SK-N-SH (cell line): ENCODE measurements around the gene CFAP70. TPM values are rescaled to one million over a fixed set of nuclear protein-coding genes. Genes with fewer than 3 reads are reported as not detected.

ENCODE experiments used
- CTCF ChIA-PET: fragments of 300-600, 350-600 bp; formaldehyde crosslinking; extraction: SDS; loops from one replicate; lab custom pipeline; 2021; lab: Yijun Ruan, JAX
- POLR2A ChIA-PET: fragments of 350-600 bp; sonication (Branson Sonifier 250); formaldehyde crosslinking; extraction: SDS; loops from one replicate; lab custom pipeline; 2020; ENCODE audit warnings: antibody characterized with exemption, inconsistent platforms; lab: Yijun Ruan, JAX
- DNase-seq: peaks from one replicate; pipeline ENCODE4 v3.0.0; 2012
- H2AFZ ChIP-seq: fragments of 200-600 bp; sonication (generic); 2 replicates; pipeline ENCODE4 v1.8.1; 2016; ENCODE audit warnings: antibody characterized with exemption, mild to moderate bottlenecking, low read depth
- H3F3A ChIP-seq: fragments of 200-600 bp; sonication (generic); replicated peaks from 2 replicates; pipeline ENCODE3; 2016; ENCODE audit warnings: antibody characterized with exemption, mild to moderate bottlenecking; ENCODE audit not compliant: insufficient read depth
- H3K27ac ChIP-seq, 2 experiments: fragments of 200-500 bp in 1 of 2; fragments of 200-600 bp in 1 of 2; sonication (Bioruptor generic) in 1 of 2; sonication (generic), shearing (Covaris generic) in 1 of 2; 2 replicates each; pipeline versions ENCODE4 v1.5.1 to v1.6.1; 2014 to 2016; ENCODE audit warnings: low read depth in 2 of 2, inconsistent platforms in 1 of 2, low read length in 1 of 2, mild to moderate bottlenecking in 1 of 2, mixed read lengths in 1 of 2
- H3K27me3 ChIP-seq: fragments of 200-600 bp; sonication (generic), shearing (Covaris generic); 2 replicates; pipeline ENCODE4 v1.6.1; 2016; ENCODE audit warnings: mixed run types; ENCODE audit not compliant: insufficient read depth
- H3K36me3 ChIP-seq, 2 experiments: fragments of 200-500 bp in 1 of 2; fragments of 200-600 bp in 1 of 2; sonication (Bioruptor generic) in 1 of 2; sonication (generic) in 1 of 2; replicated peaks in 1 of 2; 2 replicates each; pipeline versions ENCODE3 to v1.5.1; 2014 to 2016; ENCODE audit warnings: low read length in 1 of 2, mild to moderate bottlenecking in 1 of 2; ENCODE audit not compliant: insufficient read depth in 2 of 2, control insufficient read depth in 1 of 2
- H3K4me1 ChIP-seq, 2 experiments: fragments of 200-500 bp in 1 of 2; fragments of 200-600 bp in 1 of 2; sonication (Bioruptor generic) in 1 of 2; sonication (generic), shearing (Covaris generic) in 1 of 2; 2 replicates each; pipeline versions ENCODE4 v1.5.1 to v1.6.1; 2014 to 2016; ENCODE audit warnings: low read depth in 1 of 2, low read length in 1 of 2, mixed run types in 1 of 2; ENCODE audit not compliant: insufficient read depth in 2 of 2, control insufficient read depth in 1 of 2
- H3K4me2 ChIP-seq: fragments of 200-600 bp; sonication (generic), shearing (Covaris generic); 2 replicates; pipeline ENCODE4 v1.6.1; 2017; ENCODE audit warnings: mixed run types
- H3K4me3 ChIP-seq, 2 experiments: fragments of 200-500 bp in 1 of 2; fragments of 200-600 bp in 1 of 2; sonication (Bioruptor generic) in 1 of 2; sonication (generic), shearing (Covaris generic) in 1 of 2; 2 replicates each; pipeline versions ENCODE4 v1.5.1 to v1.8.1; 2014 to 2016; ENCODE audit warnings: low read depth in 2 of 2, inconsistent platforms in 1 of 2, low read length in 1 of 2, mild to moderate bottlenecking in 1 of 2, mixed read lengths in 1 of 2, moderate library complexity in 1 of 2
- H3K79me2 ChIP-seq: fragments of 200-600 bp; sonication (generic); 2 replicates; pipeline ENCODE4 v1.8.1; 2017; ENCODE audit warnings: mild to moderate bottlenecking; ENCODE audit not compliant: insufficient read depth
- H3K9ac ChIP-seq: fragments of 200-600 bp; sonication (generic); 2 replicates; pipeline ENCODE4 v1.6.1; 2017; ENCODE audit warnings: mixed run types
- H3K9me2 ChIP-seq: fragments of 200-600 bp; sonication (generic); 2 replicates; pipeline ENCODE4 v1.6.1; 2017; ENCODE audit warnings: mixed run types
- H3K9me3 ChIP-seq: fragments of 200-600 bp; sonication (generic); 2 replicates; pipeline ENCODE4 v1.6.1; 2017; ENCODE audit warnings: mixed run types, mild to moderate bottlenecking, moderate library complexity
- H4K20me1 ChIP-seq: fragments of 200-600 bp; sonication (generic); 2 replicates; pipeline ENCODE4 v1.6.1; 2017; ENCODE audit warnings: mild to moderate bottlenecking, mixed run types; ENCODE audit not compliant: insufficient read depth
- ELF1 ChIP-seq: IDR thresholded peaks from 2 replicates; pipeline ENCODE4 v1.4.0; 2012
- EP300 ChIP-seq, 2 experiments: IDR thresholded peaks; 2 replicates each; pipeline versions ENCODE4 v1.4.0 to v1.6.1; 2012; ENCODE audit warnings: borderline replicate concordance in 1 of 2, low read depth in 1 of 2, low read length in 1 of 2
- EZH2phosphoT487 ChIP-seq: fragments of 200-600 bp; sonication (generic); IDR thresholded peaks from 2 replicates; pipeline ENCODE4 v1.6.1; 2017; ENCODE audit warnings: low read depth, mixed run types, mild to moderate bottlenecking, antibody characterized with exemption, moderate library complexity, borderline replicate concordance
- FOXJ3 ChIP-seq: sonication (generic); formaldehyde crosslinking; IDR thresholded peaks from 2 replicates; pipeline ENCODE4 v1.5.1; 2020; ENCODE audit warnings: mild to moderate bottlenecking, missing genetic modification reagents
- GABPA ChIP-seq: IDR thresholded peaks from 2 replicates; pipeline ENCODE4 v1.4.0; 2012; ENCODE audit warnings: low read depth, mild to moderate bottlenecking
- JUND ChIP-seq: IDR thresholded peaks from 2 replicates; pipeline ENCODE4 v1.4.0; 2012
- MXI1 ChIP-seq: IDR thresholded peaks from 2 replicates; pipeline ENCODE4 v1.6.1; 2012; ENCODE audit warnings: mild to moderate bottlenecking, low read depth, low read length, improper control_type of control experiment
- POLR2AphosphoS5 ChIP-seq: IDR thresholded peaks from 2 replicates; pipeline ENCODE4 v1.6.1; 2012; ENCODE audit warnings: low read depth, low read length
- RAD21 ChIP-seq: IDR thresholded peaks from 2 replicates; pipeline ENCODE4 v1.6.1; 2012; ENCODE audit warnings: mild to moderate bottlenecking, low read length
- RFX5 ChIP-seq: IDR thresholded peaks from 2 replicates; pipeline ENCODE4 v1.6.1; 2012; ENCODE audit warnings: mild to moderate bottlenecking, improper control_type of control experiment, low read length
- SIN3A ChIP-seq: IDR thresholded peaks from 2 replicates; pipeline ENCODE4 v1.6.1; 2012; ENCODE audit warnings: low read depth, mild to moderate bottlenecking, low read length, moderate library complexity, borderline replicate concordance
- TEAD4 ChIP-seq: IDR thresholded peaks from 2 replicates; pipeline ENCODE4 v1.4.0; 2012; ENCODE audit warnings: mild to moderate bottlenecking, borderline replicate concordance; ENCODE audit not compliant: insufficient read depth
- WGBS: methylation state at CpG from one replicate; pipeline ENCODE4 v1.1.6; 2017; ENCODE audit warnings: low lambda C conversion rate; 5-methylcytosine and 5-hydroxymethylcytosine counted together
- polyA plus RNA-seq, 3 experiments: library from polyadenylated mRNA; depleted of rRNA; stranded (reverse); fragments of >200 nt; gene quantifications; 2 replicates each; pipeline ENCODE4 v1.2.3, GENCODE V29; 2012
- TF ChIP-seq, protein P1 (sequence below): fragments of 200-600 bp; sonication (generic); IDR thresholded peaks from 2 replicates; pipeline ENCODE4 v1.6.1; 2017; ENCODE audit warnings: antibody characterized with exemption, mild to moderate bottlenecking, moderate library complexity
- TF ChIP-seq, protein P2 (sequence below): IDR thresholded peaks from 2 replicates; pipeline ENCODE4 v1.6.1; 2012; ENCODE audit warnings: mild to moderate bottlenecking, low read depth, low read length, moderate library complexity

The CFAP70 gene
- polyA plus RNA-seq, 1 of the 3 experiments (the other 2 are of a cell fraction): 0.74 TPM

DNA sequence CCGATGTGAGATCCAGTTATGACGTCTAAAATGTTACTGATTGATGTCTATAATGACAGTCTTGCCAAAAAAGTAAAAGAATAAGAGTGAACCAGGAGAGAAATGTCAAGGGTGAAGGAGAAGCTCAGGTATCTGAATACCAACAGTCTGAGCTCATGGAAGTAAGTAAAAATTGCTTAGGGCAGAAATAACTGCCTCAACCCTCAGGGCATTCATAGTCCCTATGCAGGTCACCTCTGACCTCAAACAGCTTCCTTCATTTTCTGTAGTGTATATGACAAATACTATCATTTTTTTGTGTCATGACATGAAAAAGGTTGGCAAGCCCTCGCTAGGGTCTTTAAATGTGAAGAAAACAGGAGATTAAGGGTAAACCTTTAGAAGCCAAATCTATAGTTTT is 65.2 kb downstream of the CFAP70 start:
- Histone ChIP-seq H3K4me2 (no peak overlapping the region), H3K27ac (no peak overlapping the region), H3K9me3 (no peaks in the 10 kb centered on the region), H2AFZ (no peak overlapping the region), H3K4me3 (no peak overlapping the region), H3K79me2 (no peaks in the 10 kb centered on the region), H3K4me1 (no peaks in the 10 kb centered on the region), H3K9me2 (no peaks in the 10 kb centered on the region), H3F3A (no peaks in the 10 kb centered on the region), H3K27me3 (no peaks in the 10 kb centered on the region), H3K36me3 (peaks cover 0 to 4% of the 10 kb centered on the region in 2 experiments), H3K9ac (no peak overlapping the region), H4K20me1 (no peaks in the 10 kb centered on the region)
- CTCF ChIA-PET: interaction anchor here (0.8 to 1.7 kb wide), 2 partner anchors 8 to 30 kb away, joined by 3 to 4 read pairs; no protein-coding TSS in a partner anchor
- POLR2A ChIA-PET: no interaction called here
- TF ChIP-seq EZH2phosphoT487 (no peak), SIN3A (no peak), MXI1 (no peak), ELF1 (no peak), TEAD4 (no peak), FOXJ3 (CRISPR knock-in tag) (no peak), RAD21 (no peak), JUND (no peak)
- TF ChIP-seq, protein P1, sequence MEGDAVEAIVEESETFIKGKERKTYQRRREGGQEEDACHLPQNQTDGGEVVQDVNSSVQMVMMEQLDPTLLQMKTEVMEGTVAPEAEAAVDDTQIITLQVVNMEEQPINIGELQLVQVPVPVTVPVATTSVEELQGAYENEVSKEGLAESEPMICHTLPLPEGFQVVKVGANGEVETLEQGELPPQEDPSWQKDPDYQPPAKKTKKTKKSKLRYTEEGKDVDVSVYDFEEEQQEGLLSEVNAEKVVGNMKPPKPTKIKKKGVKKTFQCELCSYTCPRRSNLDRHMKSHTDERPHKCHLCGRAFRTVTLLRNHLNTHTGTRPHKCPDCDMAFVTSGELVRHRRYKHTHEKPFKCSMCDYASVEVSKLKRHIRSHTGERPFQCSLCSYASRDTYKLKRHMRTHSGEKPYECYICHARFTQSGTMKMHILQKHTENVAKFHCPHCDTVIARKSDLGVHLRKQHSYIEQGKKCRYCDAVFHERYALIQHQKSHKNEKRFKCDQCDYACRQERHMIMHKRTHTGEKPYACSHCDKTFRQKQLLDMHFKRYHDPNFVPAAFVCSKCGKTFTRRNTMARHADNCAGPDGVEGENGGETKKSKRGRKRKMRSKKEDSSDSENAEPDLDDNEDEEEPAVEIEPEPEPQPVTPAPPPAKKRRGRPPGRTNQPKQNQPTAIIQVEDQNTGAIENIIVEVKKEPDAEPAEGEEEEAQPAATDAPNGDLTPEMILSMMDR: no peak
- WGBS: 5% methylated on average over 3 of the region's 3 CpGs
- DNase-seq: no peak

DNA sequence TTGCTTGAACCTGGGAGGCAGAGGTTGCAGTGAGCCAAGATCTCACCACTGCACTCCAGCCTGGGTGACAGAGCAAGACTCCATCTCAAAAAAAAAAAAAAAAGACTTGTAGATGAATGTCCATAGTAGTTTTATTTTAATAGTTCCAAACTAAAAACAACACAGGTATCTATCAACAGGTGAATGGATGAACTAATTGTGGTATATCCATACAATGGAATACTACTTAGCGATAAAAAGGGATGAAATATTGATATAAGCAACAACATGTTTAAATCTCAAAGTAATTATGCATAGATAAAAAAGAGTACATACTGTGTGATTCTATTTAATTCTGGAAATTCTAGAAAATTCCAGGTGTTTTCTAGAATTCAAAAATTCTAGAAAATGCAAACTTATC is 68.7 kb downstream of the CFAP70 start:
- Histone ChIP-seq H3K27ac (no peak overlapping the region), H2AFZ (no peak overlapping the region)
- no peak for TF ChIP-seq TEAD4
- TF ChIP-seq RFX5: no peak
- TF ChIP-seq POLR2AphosphoS5: no peak
- TF ChIP-seq EP300 (IDR thresholded peaks at IDR 0.05; ENCODE audit: borderline replicate concordance in 1 of 2, low read depth in 1 of 2, low read length in 1 of 2): no peak
- TF ChIP-seq GABPA: no peak
- TF ChIP-seq, protein P2, sequence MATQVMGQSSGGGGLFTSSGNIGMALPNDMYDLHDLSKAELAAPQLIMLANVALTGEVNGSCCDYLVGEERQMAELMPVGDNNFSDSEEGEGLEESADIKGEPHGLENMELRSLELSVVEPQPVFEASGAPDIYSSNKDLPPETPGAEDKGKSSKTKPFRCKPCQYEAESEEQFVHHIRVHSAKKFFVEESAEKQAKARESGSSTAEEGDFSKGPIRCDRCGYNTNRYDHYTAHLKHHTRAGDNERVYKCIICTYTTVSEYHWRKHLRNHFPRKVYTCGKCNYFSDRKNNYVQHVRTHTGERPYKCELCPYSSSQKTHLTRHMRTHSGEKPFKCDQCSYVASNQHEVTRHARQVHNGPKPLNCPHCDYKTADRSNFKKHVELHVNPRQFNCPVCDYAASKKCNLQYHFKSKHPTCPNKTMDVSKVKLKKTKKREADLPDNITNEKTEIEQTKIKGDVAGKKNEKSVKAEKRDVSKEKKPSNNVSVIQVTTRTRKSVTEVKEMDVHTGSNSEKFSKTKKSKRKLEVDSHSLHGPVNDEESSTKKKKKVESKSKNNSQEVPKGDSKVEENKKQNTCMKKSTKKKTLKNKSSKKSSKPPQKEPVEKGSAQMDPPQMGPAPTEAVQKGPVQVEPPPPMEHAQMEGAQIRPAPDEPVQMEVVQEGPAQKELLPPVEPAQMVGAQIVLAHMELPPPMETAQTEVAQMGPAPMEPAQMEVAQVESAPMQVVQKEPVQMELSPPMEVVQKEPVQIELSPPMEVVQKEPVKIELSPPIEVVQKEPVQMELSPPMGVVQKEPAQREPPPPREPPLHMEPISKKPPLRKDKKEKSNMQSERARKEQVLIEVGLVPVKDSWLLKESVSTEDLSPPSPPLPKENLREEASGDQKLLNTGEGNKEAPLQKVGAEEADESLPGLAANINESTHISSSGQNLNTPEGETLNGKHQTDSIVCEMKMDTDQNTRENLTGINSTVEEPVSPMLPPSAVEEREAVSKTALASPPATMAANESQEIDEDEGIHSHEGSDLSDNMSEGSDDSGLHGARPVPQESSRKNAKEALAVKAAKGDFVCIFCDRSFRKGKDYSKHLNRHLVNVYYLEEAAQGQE: no peak
- TF ChIP-seq, all 33 proteins: peak for 0
- no peak overlapping the region for H3K4me2 ChIP-seq
- CTCF ChIA-PET: no interaction called here
- H3K4me1 ChIP-seq: no peaks in the 10 kb centered on the region
- no peaks in the 10 kb centered on the region for H3K79me2 ChIP-seq
- no peaks in the 10 kb centered on the region for H3K9me3 ChIP-seq
- POLR2A ChIA-PET: no interaction called here
- H3F3A ChIP-seq: no peaks in the 10 kb centered on the region
- H3K36me3 ChIP-seq: peaks cover 0 to 4% of the 10 kb centered on the region in 2 experiments
- H3K9ac ChIP-seq: no peak overlapping the region
- no peak for DNase-seq
- no peaks in the 10 kb centered on the region for H4K20me1 ChIP-seq
- H3K4me3 ChIP-seq: no peak overlapping the region
- 86% methylated on average over 1 of the region's 1 CpG for WGBS
- no peaks in the 10 kb centered on the region for H3K9me2 ChIP-seq
- no peaks in the 10 kb centered on the region for H3K27me3 ChIP-seq
